ENCODE data around the gene PDZD2. TPM values are rescaled to one million over a fixed set of nuclear protein-coding genes. Genes with fewer than 3 reads are reported as not detected.

PDZD2 gene
- polyA plus RNA-seq, 5 donors: 13.6 to 22.4 (median 16.5) TPM

GRCh38 chr5:31635446-31635845, 3.5 kb upstream of the PDZD2 start:
- DNase-seq: no peak

GRCh38 chr5:31637851-31638250, 1.1 kb upstream of the PDZD2 start:
- no peak for DNase-seq

GRCh38 chr5:31638345-31638744, 586 bp upstream of the PDZD2 start:
- peak in 1 of 2 donors; percentile 7 for DNase-seq

GRCh38 chr5:31639481-31640411, 815 bp downstream of the PDZD2 start:
- DNase-seq: peak in 1 of 2 donors; percentile 12

GRCh38 chr5:31640573-31640972, 1.6 kb downstream of the PDZD2 start:
- DNase-seq: no peak

GRCh38 chr5:31641059-31641458, 2.1 kb downstream of the PDZD2 start:
- DNase-seq: no peak

GRCh38 chr5:31641575-31641974, 2.6 kb downstream of the PDZD2 start:
- no peak for DNase-seq

- DNase-seq: no peak
Measured at GRCh38 chr5:31645420-31646081, 6.6 kb downstream of the PDZD2 start.

GRCh38 chr5:31648326-31648725, 9.4 kb downstream of the PDZD2 start:
- DNase-seq: no peak

GRCh38 chr5:31651241-31651640, 12.3 kb downstream of the PDZD2 start:
- DNase-seq: no peak

- no peak for DNase-seq
Measured at GRCh38 chr5:31655491-31655890, 16.6 kb downstream of the PDZD2 start.

GRCh38 chr5:31656806-31657205, 17.9 kb downstream of the PDZD2 start:
- no peak for DNase-seq

- DNase-seq: no peak
Measured at GRCh38 chr5:31657315-31657979, 18.5 kb downstream of the PDZD2 start.

- DNase-seq: no peak
Measured at GRCh38 chr5:31661257-31661656, 22.3 kb downstream of the PDZD2 start.

- DNase-seq: no peak
Measured at GRCh38 chr5:31663519-31663918, 24.6 kb downstream of the PDZD2 start.

- DNase-seq: no peak
Measured at GRCh38 chr5:31664566-31664965, 25.6 kb downstream of the PDZD2 start.

GRCh38 chr5:31671339-31671741, 32.4 kb downstream of the PDZD2 start:
- no peak for DNase-seq

- no peak for DNase-seq
Measured at GRCh38 chr5:31674371-31674951, 35.5 kb downstream of the PDZD2 start.

GRCh38 chr5:31675472-31675871, 36.5 kb downstream of the PDZD2 start:
- DNase-seq: no peak

- DNase-seq: no peak
Measured at GRCh38 chr5:31678180-31678579, 39.2 kb downstream of the PDZD2 start.

GRCh38 chr5:31680528-31680927, 41.6 kb downstream of the PDZD2 start:
- DNase-seq: no peak

GRCh38 chr5:31682025-31682424, 43.1 kb downstream of the PDZD2 start:
- DNase-seq: no peak
